K562 (cell line): ENCODE data around the gene DPP9. TPM values are rescaled to one million over a fixed set of nuclear protein-coding genes. Genes with fewer than 3 reads are reported as not detected.

ENCODE experiments used
- ARID2 ChIP-seq: fragments of 450-650 bp; IDR thresholded peaks from 2 replicates; pipeline ENCODE4 v1.6.1; 2017; ENCODE audit warnings: antibody characterized with exemption, mild to moderate bottlenecking
- CBFA2T3 ChIP-seq: fragments of 450-650 bp; IDR thresholded peaks from 2 replicates; pipeline ENCODE4 v1.6.1; 2017
- CREM ChIP-seq: IDR thresholded peaks from 2 replicates; pipeline ENCODE4 v1.6.1; 2014; ENCODE audit warnings: antibody characterized with exemption, low read depth
- HDAC1 ChIP-seq, 2 experiments: fragments of 450-650 bp; IDR thresholded peaks; 2 replicates each; pipeline ENCODE4 v1.6.1; 2016 to 2017; ENCODE audit warnings: inconsistent platforms in 1 of 2, mild to moderate bottlenecking in 1 of 2, moderate library complexity in 1 of 2
- HDAC2 ChIP-seq: fragments of 450-650 bp; IDR thresholded peaks from 2 replicates; pipeline ENCODE4 v1.6.1; 2016; ENCODE audit warnings: mild to moderate bottlenecking
- HDGF ChIP-seq: fragments of 450-650 bp; IDR thresholded peaks from 2 replicates; pipeline ENCODE4 v1.6.1; 2016
- MNT ChIP-seq, 2 experiments: fragments of 450-650 bp; conservative IDR thresholded peaks; 2 replicates each; pipeline ENCODE4 v1.6.1; 2017; ENCODE audit warnings: mild to moderate bottlenecking in 2 of 2, moderate library complexity in 2 of 2
- MTA3 ChIP-seq: fragments of 450-650 bp; formaldehyde crosslinking; IDR thresholded peaks from 2 replicates; pipeline ENCODE4 v1.6.1; 2017; ENCODE audit warnings: mild to moderate bottlenecking, borderline replicate concordance
- NCOA1 ChIP-seq: fragments of 450-650 bp; IDR thresholded peaks from 2 replicates; pipeline ENCODE4 v1.6.1; 2016; ENCODE audit warnings: low read depth
- PHTF2 ChIP-seq: fragments of 250-450 bp; sonication (Bioruptor Pico); IDR thresholded peaks from 2 replicates; pipeline ENCODE4 v1.5.0; 2021; ENCODE audit warnings: mild to moderate bottlenecking
- POLR2AphosphoS2 ChIP-seq: IDR thresholded peaks from 2 replicates; pipeline ENCODE4 v1.6.1; 2012; ENCODE audit warnings: low read length, improper control_type of control experiment
- SMARCA4 ChIP-seq: fragments of 450-650 bp; IDR thresholded peaks from 2 replicates; pipeline ENCODE4 v1.6.1; 2016
- SMARCC2 ChIP-seq: fragments of 450-650 bp; IDR thresholded peaks from 2 replicates; pipeline ENCODE4 v1.6.1; 2017; ENCODE audit warnings: antibody characterized with exemption, moderate library complexity, mild to moderate bottlenecking, low read depth
- SMARCE1 ChIP-seq: fragments of 450-650 bp; IDR thresholded peaks from 2 replicates; pipeline ENCODE4 v1.7.1; 2016; ENCODE audit warnings: mild to moderate bottlenecking
- SMC3 ChIP-seq: conservative IDR thresholded peaks from 2 replicates; pipeline ENCODE4 v1.6.1; 2011; ENCODE audit warnings: low read depth, low read length, improper control_type of control experiment; ENCODE audit not compliant: insufficient read depth
- TARDBP ChIP-seq: fragments of 450-650 bp; IDR thresholded peaks from 2 replicates; pipeline ENCODE4 v1.6.1; 2016
- ZC3H4 ChIP-seq: sonication (generic); formaldehyde crosslinking; IDR thresholded peaks from 2 replicates; pipeline ENCODE4 v1.9.0; 2021; ENCODE audit warnings: missing genetic modification reagents, borderline replicate concordance
- ZNF121 ChIP-seq: sonication (generic); formaldehyde crosslinking; conservative IDR thresholded peaks from 2 replicates; pipeline ENCODE4 v1.8.0; 2022; ENCODE audit warnings: missing genetic modification reagents
- ZNF274 ChIP-seq: IDR thresholded peaks from 2 replicates; pipeline ENCODE4 v1.6.1; 2011; ENCODE audit warnings: low read depth, mild to moderate bottlenecking, low read length, moderate library complexity, borderline replicate concordance
- polyA plus RNA-seq, 8 experiments: library from polyadenylated mRNA; depleted of rRNA in 4 of 8; stranded (reverse) in 5 of 8; unstranded in 3 of 8; fragments of >200 nt; fragmentation: Nextera tagmentation in 2 of 8; fragmentation: Illumina TruSeq in 1 of 8; extraction: Ambion mirVana in 2 of 8; extraction: Trizol in 1 of 8; gene quantifications; 2 replicates each; pipeline versions ENCODE4 v1.2.1 to v1.2.3, GENCODE V29; 2011 to 2014; ENCODE audit warnings: inconsistent platforms in 1 of 8, missing spikeins in 1 of 8
- total RNA-seq, 7 experiments: library from RNA; depleted of rRNA in 6 of 7; stranded (reverse); fragments of >200 nt in 6 of 7; fragmentation: Illumina TruSeq in 2 of 7; extraction: Trizol in 2 of 7; gene quantifications; 2 replicates each; pipeline versions ENCODE4 v1.2.1 to v1.2.3, GENCODE V29; 2011 to 2021; ENCODE audit warnings: low replicate concordance in 1 of 7
- TF ChIP-seq, protein P1 (sequence below): sonication (generic); formaldehyde crosslinking; IDR thresholded peaks from 2 replicates; pipeline ENCODE4 v1.8.1; 2022; ENCODE audit warnings: missing genetic modification reagents

The DPP9 gene
- total and polyA plus RNA-seq, 9 of the 15 experiments (the other 6 are each of a cell fraction or from before 2014, with no cell fraction given): 0.90 to 66.7 (median 24.5) TPM

GRCh38 chr19:4660181-4660791 lies 63.4 kb downstream of the DPP9 start (continued):
- TF ChIP-seq ARID2 (peak; percentile 73; the same call in 1 of the 2 replicates), HDGF (no peak), SMARCA4 (peak; percentile 78), ZNF274 (no peak), POLR2AphosphoS2 (no peak), CREM (peak; percentile 26; the same call in 1 of the 2 replicates), HDAC1 (IDR thresholded peaks at IDR 0.05) (peak in 1 of 2 experiments; percentile 47; a peak in 1 of 4 replicates), HDAC2 (0 out of 2 replicates have a peak, but pooled peaks have one; percentile 21), MTA3 (0 out of 2 replicates have a peak, but pooled peaks have one; percentile 19), TARDBP (0 out of 2 replicates have a peak, but pooled peaks have one; percentile 37), ZNF121 (CRISPR knock-in tag) (peak; percentile 54), CBFA2T3 (0 out of 2 replicates have a peak, but pooled peaks have one; percentile 2), MNT (conservative IDR thresholded peaks at IDR 0.05) (no peak), ZC3H4 (CRISPR knock-in tag) (no peak), NCOA1 (no peak), PHTF2 (CRISPR knock-in tag) (no peak), SMARCE1 (peak; percentile 77; the same call in 1 of the 2 replicates), SMARCC2 (0 out of 2 replicates have a peak, but pooled peaks have one; percentile 61), SMC3 (peak; percentile 44; the same call in 1 of the 2 replicates)
- TF ChIP-seq, protein P1, sequence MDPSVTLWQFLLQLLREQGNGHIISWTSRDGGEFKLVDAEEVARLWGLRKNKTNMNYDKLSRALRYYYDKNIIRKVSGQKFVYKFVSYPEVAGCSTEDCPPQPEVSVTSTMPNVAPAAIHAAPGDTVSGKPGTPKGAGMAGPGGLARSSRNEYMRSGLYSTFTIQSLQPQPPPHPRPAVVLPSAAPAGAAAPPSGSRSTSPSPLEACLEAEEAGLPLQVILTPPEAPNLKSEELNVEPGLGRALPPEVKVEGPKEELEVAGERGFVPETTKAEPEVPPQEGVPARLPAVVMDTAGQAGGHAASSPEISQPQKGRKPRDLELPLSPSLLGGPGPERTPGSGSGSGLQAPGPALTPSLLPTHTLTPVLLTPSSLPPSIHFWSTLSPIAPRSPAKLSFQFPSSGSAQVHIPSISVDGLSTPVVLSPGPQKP (CRISPR knock-in tag): no peak
